ENCODE data around the gene PLPPR3. TPM values are rescaled to one million over a fixed set of nuclear protein-coding genes. Genes with fewer than 3 reads are reported as not detected.

Gene PLPPR3
- total RNA-seq, 3 donors from 2014 or later, result 0.19 TPM; not detected in 2

GRCh38 chr19:862581-863314 lies 41.0 kb upstream of the PLPPR3 start:
- ATAC-seq (peak; percentile 56), DNase-seq (peak; percentile 82 to 88 (median 85))
- intact Hi-C loops (cut with DNase I, micrococcal nuclease), result loop anchor here (5.0 to 10.0 kb wide), 2 partner anchors 55 to 62 kb away; partner anchors contain the start of genes ARID3A (in 1 of the 2) and KISS1R (in 1 of the 2)
- H3K36me3 ChIP-seq (ENCODE audit: low read depth), result no peaks in the 10 kb centered on the region
- TF ChIP-seq CTCF (IDR thresholded peaks at IDR 0.05), result no peak
- no peak overlapping the region for H3K4me3 ChIP-seq
- peaks cover 10% of the 10 kb centered on the region for H3K4me1 ChIP-seq (ENCODE audit: low read depth)
- no peaks in the 10 kb centered on the region for H3K9me3 ChIP-seq

- intact Hi-C loops (cut with DNase I, micrococcal nuclease), result loop anchor here (5.0 to 10.0 kb wide), 2 partner anchors 55 to 63 kb away; partner anchors contain the start of genes ARID3A (in 1 of the 2) and KISS1R (in 1 of the 2)
- no peaks in the 10 kb centered on the region for H3K9me3 ChIP-seq
- H3K4me1 ChIP-seq (ENCODE audit: low read depth), result peaks cover 10% of the 10 kb centered on the region
- no peak for TF ChIP-seq CTCF (IDR thresholded peaks at IDR 0.05)
- ATAC-seq (peak; percentile 72), DNase-seq (peak; percentile 75 to 89 (median 82))
- no peaks in the 10 kb centered on the region for H3K36me3 ChIP-seq (ENCODE audit: low read depth)
- no peak overlapping the region for H3K4me3 ChIP-seq
Measured at GRCh38 chr19:861756-862580, 40.2 kb upstream of the PLPPR3 start.

- Histone ChIP-seq H3K36me3 (ENCODE audit: low read depth) (no peaks in the 10 kb centered on the region), H3K4me1 (ENCODE audit: low read depth) (peaks cover 10% of the 10 kb centered on the region), H3K9me3 (no peaks in the 10 kb centered on the region), H3K4me3 (no peak overlapping the region)
- intact Hi-C loops (cut with DNase I, micrococcal nuclease), result loop anchor here (5.0 to 10.0 kb wide), 2 partner anchors 56 to 64 kb away; partner anchors contain the start of genes ARID3A (in 1 of the 2) and KISS1R (in 1 of the 2)
- DNase-seq, result peak in 1 of 3 donors; percentile 67
- no peak for ATAC-seq
- TF ChIP-seq CTCF (IDR thresholded peaks at IDR 0.05), result no peak
Measured at GRCh38 chr19:861141-861755, 39.5 kb upstream of the PLPPR3 start.

DNA sequence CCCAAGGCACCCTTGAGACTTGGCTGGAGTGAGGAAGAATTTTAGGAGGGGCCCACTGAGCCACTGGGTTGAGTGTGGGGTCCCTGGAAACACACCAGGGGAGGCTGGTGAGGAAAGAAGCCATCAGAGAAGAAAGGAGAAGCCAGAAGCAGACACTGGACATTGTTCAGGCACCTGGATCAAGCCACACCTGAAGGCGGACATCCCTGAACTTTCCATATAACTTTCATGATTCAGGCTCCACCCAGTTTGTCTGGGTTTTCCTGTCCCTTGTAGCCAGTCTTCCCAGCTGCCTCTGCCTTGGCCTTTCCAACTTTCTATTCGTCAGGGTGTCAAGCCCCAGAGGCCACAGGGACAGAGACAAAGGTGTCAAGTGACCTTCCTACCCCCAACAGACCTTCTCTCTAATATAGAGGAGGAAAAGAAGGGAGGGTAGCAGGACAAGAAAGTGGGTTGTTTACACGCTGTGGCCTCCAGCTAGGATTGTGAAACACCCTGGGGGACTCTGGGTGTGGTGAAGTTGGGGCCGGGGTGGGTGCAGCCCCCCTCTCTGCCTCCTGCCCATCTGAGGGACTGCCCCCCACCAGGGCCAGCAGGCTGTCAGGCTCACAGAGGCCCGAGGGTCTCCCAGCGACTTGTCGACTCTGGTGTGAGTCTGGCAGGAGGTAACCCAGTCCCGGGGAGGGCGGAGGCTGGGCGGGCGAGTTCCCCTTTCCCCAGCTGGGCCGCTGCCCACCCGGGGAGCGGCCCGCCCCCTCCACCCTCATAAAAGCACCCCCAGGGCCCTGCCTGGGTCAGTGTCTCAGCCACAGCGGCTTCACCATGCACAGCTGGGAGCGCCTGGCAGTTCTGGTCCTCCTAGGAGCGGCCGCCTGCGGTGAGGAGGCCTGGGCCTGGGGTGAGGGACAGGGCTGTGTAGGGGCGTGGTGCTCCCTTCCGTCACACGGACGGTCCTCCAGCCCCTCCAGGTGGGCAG lies 37.4 kb upstream of the PLPPR3 start, which contains the start of gene CFD:
Gene CFD (plus strand): TSS at position 797 of the 976 bp plus-strand sequence. CDS start 26 bp downstream, at position 823.
- DNase-seq (peak; percentile 52 to 76 (median 69)), ATAC-seq (peak; percentile 4)
- TF ChIP-seq CTCF (IDR thresholded peaks at IDR 0.05), result no peak
- H3K4me3 ChIP-seq, result no peak within 1 kb of the TSS
- H3K9me3 ChIP-seq, result no peaks in the 10 kb centered on the region
- intact Hi-C loops (cut with DNase I, micrococcal nuclease), result loop anchor here in 1 of 2 donors (10.0 kb wide), 1 partner anchor 126 kb away; the partner anchor contains the start of gene WDR18
- H3K36me3 ChIP-seq (ENCODE audit: low read depth), result no peaks in the 10 kb centered on the region
- peaks cover 10% of the 10 kb centered on the region for H3K4me1 ChIP-seq (ENCODE audit: low read depth)

Measured in mucosa of descending colon (tissue), 3 donors.